HG02852 (cell line): ENCODE data around the gene CLEC16A.
"Not testable (repeated sequence)": the region's sequence is repeated elsewhere in the genome, so short reads cannot be mapped to it uniquely, and the experiment has no call there.

Experiments used
- ATAC-seq: cut with Tn5 transposase; IDR thresholded peaks from one replicate; pipeline ENCODE4 v1.9.1; 2021; ENCODE audit warnings: mild to moderate bottlenecking, moderate library complexity; ENCODE audit not compliant: unreplicated experiment

CLEC16A gene

DNA sequence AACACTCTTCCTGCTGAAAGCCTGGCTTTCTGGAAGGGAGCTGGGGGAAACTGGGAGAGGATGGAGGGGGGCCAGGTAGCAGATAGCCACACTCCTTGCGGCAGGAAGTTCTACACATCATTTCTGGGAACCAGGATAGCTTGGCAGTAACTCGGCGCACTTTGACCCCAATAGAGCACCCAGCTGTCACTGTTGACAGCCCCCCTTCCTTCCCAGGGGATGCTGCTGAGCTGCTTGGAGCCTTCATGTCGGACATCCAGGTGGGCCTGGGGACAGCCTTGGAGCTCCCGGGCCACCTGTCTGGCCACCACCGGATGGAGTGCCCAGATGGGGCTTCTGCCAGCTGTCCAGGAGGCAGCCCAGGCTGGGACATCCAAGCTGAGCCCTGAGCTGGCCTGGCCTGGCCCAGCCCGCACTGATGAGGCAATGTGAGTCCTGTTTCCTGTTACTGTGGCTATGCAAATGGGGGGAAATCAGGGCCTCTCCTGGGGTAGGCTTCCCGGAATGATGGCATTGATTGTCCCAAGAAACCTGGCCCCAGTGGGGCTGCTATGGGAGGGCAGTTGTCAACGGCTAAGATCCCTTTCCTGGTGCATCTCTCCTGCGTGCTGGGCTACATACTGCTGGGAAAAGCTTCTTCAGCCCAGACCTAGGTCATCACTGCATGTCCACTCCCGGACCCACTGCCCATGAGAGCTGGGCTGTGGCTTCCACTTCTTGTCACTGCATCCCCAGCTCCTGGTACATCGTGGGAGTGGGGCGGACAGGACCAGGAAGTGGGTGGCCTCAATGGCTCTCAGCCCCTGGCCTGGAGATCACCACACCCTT, 261.6 kb downstream of the CLEC16A start:
- no peak for ATAC-seq

DNA sequence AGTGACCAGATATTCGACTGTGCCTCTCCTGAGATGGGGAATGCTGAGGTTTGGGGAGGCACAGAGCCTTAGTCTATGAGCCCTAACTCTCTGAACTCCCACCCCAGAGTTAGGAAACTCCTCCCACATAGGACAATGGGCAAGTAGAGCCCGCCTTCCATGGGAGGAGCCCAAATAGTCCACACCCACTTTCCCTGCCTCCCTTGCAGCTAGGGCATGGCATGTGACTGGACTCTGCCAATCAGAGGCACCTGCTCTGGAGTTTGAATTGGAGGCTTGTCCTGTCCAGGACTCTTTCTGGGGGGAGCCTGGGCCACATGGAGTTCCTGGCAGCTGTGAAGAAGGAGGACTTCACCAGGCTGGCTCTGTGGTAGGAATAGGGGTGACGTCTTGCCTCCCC, 263.3 kb downstream of the CLEC16A start:
- no peak for ATAC-seq

DNA sequence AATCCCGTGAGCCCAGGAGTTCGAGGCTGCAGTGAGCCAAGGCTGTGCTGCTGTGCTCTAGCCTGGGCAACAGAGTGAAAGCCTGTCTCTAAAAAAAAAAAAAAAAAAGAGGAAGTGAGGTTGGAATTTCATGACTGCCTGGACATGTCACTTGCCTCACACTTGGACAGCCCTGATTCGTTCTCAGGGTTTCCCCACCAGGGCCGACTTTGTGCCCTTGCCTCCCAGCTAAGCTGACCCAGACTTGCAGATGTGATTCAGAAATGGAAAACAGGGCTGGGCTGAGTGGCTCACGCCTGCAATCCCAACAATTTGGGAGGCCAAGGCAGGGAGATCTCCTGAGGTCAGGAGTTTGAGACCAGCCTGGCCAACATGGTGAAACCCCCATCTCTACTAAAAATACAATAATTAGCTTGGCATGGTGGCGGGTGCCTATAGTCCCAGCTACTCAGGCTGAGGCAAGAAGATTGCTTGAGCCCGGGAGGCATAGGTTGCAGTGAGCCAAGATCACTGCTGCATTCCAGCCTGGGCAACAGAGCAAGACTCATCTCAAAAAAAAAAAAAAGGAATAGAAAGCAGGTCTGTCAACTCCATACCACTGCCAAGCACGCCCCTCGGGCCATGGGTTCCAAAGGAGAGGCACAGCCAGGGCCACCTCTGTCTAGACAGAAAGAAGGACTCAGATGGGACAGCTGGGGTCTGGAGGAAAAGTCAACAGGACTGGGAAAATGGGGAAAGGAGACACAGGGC, 264.7 kb downstream of the CLEC16A start:
- no peak for ATAC-seq

DNA sequence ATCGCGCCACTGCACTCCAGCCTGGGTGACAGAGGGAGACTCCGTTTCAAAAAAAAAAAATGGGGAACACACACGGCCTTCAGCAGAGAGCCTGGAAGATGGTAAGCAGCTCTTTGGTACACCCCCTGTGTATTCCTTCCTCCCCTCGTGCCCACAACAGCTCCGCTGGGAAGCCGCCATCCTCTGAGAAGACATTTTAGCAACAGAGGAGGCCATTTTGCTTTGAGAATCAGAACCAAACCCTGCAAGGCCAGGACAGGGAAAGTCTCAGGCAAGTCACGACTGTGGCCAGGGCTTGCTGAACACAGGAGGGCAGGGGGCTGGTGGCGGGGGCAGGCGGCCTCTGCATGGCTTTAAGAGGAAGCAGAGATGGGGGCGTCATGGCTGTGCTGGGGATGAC, 265.9 kb downstream of the CLEC16A start:
- ATAC-seq = no peak

DNA sequence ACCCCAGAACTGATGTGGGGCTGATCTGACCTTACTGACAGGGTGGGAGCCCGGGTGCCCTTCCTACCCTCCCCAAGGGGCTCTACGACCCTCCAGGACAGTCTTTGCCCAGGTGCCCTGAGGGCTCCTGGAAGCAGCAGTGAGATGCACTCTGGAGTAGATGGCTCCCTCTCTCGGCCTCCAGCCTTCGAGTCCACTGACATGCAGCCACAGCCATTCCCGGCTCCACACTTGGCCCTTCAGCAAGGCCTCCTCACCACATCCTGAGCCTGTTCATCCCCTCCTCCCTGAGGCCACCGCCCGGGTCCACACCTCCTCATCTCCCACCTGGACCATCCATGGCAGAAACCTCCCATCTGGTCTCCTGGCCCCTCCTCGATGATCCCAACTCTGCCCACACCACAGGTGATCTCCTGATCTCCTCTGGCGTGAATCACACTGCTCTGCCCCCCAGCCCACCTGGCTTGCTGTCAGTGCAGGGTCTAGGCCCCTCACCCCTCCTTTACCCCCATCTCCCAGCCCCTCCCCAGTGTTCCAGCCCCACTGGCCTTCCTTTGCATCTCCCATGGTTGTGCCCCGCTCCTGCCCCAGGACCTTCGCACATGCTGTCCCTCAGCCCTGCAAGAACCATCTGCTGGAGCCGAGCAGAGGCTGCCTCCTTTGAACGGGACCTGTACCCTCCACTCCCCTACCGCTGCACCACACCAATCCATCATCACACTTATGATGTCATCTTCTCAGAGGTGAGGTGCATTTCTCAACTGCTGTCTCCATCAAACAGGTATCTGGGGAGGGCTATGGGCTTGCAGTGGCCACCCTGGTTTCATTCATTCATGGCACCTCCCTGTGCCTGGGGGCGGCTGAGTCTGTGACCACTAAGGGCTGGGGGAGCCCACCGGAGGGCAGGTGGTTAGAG, 267.0 kb downstream of the CLEC16A start:
- no peak for ATAC-seq

DNA sequence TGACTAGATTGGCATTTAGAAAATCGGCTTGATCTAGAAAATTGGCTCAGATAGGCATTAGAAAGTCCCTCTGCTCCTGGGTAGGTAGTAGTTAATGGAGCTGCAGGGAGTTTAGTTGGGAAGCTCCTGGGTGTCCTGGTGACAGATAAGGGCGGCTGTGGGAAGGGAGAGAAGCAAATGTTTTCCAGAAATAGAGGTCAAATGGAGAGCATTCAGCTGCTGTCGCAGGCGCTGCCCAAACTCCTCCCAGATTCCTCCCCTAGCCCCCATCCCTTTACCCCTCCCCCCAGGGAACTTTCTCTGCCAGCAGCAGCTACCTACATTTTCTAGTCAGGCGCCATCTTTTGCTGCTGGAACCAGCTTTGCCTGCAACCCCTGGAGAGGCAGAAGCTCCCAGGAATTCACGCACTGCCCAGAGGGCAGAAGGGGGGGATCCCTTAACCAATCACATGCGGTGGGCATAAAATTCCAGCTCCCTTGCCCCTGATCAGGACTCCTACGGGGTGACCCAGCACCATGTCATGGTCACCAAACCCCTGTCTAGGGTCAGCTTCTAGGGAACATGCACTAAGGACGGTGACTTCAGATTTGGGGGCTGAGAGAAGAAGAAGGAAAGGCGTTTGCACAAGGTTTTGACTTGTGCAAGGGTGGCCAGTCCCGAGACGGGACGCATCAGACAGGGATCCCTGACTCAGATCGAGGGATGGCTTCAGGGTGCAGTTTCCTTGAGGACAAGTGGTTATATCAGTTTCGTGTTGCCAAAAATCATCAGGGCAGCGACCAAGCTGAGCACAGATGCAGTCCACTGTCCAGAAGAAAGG, 267.8 kb downstream of the CLEC16A start:
- ATAC-seq = no peak

DNA sequence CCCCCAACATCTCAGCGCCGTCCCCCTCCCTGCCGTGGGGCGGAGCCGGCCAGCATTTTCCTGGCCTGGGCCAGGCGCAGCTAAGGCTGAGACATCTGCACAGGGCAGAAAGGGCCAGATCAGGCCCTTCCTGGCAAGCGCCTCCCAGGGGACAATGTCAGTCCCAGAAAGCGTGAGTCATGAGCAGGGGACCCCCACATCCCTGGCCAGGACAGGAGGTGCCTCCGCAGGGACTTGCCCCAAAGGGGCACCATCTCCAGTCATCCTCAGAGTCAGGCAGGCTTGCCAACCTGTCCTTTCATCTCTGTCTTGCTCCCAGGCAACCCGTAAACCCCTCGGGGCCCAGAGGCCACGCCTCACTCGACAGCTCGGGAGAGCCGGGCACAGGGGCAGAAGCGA, 268.4 kb downstream of the CLEC16A start:
- ATAC-seq = no peak

DNA sequence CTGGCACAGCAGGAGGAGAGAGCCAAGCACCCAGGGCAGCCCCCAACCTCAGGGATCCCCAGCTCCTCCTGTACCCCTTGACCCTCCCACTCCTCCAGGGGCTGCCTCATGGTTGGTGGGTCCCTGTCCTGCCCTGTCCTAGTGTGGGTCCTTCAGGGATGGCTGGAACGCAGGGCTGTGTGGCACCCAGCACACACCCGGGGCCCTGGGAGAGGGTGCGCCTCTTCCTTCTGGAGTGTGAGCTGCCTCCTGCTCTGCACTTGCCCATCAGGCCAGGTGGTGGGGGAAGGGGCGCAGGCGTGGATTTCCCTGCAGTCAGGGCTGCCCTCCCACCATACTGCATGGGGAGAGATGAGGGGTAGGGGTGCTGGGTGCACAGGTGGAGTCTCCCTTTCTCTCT, 269.0 kb downstream of the CLEC16A start:
- no peak for ATAC-seq

DNA sequence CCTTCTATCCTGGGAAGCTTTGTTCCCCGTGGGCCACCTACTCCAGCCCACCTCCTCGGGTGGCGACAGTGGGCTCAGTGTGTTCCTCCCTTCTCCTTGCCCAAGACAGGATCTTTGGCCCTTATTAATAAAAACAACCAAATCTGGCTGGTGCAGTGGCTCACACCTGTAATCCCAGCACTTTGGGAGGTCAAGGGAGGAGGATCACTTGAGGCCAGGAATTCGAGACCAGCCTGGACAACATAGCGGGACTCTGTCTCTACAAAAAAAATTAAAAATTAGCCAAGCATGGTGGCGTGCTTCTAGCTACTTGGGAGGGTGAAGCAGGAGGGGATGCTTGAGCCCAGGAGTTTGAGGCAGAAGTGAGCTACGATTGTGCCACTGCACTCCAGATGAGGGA, 269.4 kb downstream of the CLEC16A start:
- ATAC-seq = no peak

DNA sequence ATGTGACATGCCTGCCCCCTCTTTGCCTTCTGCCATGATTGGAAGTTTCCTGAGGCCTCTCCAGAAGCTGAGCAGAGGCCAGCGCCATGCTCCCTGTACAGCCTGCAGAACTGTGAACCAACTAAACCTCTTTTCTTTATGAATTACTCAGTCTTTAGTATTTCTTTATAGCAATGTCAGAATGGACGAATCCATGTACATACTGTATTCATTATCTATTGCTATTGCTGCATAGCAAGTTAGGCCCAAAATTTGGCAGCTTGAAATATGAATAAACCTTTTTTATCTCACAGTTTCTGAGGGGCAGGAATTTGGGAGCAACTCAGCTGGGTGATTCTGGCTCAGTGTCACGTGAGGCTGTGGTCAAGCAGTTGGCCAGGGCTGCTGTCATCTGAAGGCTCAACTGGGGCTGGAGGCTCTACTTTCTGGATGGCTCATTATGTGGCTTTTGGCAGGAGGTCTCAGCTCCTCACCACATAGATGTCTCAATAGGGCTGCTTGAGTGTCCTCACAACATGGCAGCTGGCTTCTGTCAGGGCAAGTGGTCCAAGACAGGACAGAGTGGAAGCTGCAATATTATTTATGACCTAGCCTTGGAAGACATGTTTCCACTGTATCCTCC, 271.7 kb downstream of the CLEC16A start:
- no peak for ATAC-seq

DNA sequence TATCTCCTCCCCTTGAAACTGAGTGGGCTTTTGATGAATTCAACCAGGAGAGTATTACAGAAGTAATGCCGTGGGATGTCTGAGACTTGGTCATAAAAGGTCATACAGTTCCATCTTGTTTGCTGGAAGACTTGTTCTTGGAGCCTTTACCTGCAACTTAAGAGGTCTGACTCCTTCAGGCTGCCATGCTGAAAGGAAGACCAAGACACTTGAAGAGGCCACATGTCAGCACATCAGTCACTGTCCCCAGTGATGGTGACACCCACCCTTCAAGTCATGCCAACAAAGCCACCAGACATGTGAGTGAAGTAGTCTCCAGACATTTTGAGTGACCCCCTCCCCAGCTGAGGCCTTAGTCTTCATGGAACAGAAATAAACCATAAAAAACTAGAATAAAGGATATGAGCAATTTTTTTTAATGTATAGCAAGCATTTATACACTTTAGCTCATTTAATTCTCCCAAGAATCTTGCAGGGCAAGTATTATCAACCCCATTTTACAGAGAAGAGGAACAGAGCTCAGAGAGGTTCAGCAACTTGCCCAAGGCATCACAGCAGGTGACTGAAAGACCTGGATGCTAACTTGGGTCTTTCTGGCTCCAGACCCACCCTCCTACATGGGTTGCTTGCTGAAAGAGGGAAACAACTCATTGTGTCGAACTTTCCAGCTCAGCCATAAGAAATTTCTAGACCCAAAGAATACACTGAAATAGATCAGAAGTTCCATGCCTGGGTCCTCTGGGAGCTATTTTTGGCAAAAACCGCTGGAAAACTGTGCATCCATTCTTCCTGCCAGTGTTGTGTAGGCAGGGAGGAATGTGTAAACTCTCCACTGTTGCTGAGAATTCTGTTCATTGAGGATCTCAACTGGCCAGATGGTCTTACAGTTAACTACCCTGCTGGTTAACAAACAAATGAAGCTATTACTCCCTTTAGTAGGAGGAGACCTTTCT, 273.6 kb downstream of the CLEC16A start:
- no peak for ATAC-seq

DNA sequence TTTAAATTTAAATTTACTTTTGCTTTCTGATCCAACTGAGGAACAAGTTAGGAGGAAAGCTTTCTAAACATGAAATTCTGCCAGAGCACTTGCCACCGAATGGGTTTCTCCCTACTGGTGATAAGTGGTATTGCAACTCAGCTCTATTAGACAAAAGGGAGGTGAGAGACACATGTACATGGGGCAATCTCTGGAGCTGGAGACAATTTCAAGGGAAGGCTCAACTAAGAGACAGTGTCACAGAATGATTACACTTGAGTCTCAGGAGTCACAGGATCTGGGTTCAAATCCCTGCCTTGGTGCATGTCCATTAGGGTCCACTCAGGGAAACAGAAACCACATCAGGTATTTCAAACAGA, 274.2 kb downstream of the CLEC16A start:
- ATAC-seq = no peak

DNA sequence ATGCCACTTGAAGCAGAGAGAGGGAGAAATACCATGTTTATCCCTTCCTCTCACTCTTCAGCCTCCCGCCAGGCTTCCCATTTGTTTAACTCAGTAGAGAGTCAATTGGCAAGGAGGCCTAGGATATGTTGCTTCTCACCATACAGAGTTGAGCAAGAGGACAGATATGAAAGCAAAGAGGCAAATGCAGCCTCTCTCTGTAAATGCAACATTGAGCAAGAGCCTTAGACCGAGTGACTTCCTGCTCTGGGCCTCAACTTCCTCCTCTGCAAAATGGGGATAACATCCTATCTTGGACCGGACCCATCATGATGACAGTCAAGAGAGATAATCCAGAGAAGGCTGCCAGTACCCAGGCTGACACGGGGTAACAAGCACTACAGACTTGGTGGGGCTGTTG, 274.8 kb downstream of the CLEC16A start:
- ATAC-seq = no peak

DNA sequence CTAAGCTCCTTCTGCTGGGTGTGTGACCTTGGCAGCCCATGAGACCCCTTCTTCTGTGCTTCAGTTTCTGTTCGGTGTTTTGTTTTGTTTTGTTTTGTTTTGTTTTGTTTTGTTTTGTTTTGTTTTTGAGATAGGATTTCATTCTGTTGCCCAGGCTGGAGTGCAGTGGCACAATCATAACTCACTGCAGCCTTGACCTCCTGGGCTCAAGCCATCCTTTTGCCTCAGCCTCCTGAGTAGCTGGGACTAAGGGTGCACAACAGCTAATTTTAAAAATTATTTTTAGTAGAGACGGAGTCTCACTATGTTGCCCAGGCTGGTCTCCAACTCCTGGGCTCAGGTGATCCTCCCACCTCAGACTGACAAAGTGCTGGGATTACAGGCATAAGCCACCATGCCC, 276.1 kb downstream of the CLEC16A start:
- ATAC-seq = not testable (repeated sequence)

DNA sequence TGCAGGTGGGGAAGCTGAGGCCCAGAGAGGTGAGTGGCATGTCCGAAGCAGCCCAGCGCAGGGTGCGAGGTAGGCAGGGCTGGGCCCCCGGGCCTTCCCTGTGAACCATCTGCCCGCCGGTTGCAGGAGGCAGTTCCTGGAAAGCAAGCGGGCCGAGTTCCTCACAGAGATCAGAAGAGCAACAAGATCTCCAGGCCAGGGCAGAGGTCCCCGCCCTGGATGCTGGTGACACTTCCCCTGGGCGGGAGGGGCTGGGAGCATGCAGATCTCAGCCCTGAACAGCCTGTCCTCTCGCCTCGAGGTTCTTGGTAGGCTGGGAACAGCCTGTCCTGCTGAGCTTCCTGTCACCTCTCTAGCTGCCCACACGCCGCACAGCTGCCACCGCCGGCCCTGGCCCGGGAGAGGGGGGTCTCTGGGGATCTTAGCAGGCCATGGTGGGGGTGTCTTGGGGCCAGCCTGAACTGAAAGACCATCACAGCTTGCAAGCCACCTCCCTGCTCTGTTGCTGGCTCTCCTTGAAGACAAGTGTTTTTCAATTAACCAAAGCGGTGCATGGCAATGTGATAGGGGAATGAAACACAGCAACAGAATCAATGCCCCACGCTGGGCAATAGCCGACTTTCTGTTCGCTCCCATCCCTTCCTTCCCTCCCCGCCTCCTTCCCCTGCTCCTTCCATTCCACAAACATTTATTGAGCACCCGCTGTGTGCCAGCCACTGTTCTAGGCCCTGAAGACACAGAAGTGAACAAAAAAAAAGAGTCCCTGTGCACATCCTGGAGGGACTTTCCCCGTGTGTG, 279.9 kb downstream of the CLEC16A start:
- ATAC-seq = no peak

DNA sequence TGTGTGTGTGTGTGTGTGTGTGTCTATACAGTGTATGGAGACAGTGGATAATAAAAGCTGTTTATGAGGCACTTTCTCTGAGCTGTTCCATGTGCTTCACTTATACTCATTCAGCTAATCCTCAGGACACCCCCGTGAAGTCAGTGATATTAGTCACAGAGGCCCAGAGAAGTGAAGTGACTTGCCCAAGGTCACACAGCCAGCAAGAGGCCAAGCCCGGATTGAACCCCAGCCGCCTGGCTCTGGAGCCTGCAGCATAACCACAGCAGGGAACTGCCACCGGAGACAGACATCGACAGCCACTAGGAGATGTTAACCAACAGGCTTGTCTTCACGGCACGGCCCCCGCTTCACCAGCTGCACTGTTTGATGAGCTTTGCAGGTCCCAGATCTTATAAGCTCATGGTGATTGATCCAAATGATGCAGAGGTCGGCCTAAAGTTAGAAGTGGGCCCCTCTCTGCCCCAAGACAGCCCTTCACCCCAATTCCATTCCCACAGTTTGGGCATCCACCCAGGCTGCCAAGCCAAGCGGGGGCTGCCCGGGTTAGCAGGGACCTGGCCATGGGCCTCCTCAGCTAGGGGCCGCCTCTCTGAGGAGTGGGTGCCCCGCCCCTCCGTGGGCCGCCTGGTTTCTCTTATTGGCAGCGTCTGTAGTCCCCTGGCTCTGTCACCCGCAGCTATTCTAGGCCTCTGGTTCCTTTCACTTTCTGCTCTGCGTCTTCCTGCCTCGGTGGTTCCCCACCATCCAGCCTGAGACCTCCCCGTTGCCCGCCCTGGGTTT, 280.7 kb downstream of the CLEC16A start:
- peak; percentile 93 for ATAC-seq
